H1 (cell line): ENCODE results near the gene FRMPD2. TPM values are rescaled to one million over a fixed set of nuclear protein-coding genes. Genes with fewer than 3 reads are reported as not detected.

Source experiments
- CHD2 ChIP-seq: IDR thresholded peaks from 2 replicates; pipeline ENCODE4 v1.6.1; 2012; ENCODE audit warnings: low read length, improper control_type of control experiment
- CHD7 ChIP-seq: fragments of 300-600 bp; sonication (generic); IDR thresholded peaks from 2 replicates; pipeline ENCODE4 v1.7.1; 2012; ENCODE audit warnings: low read length, moderate library complexity, mild to moderate bottlenecking, inconsistent platforms; ENCODE audit not compliant: insufficient replicate concordance
- CTBP2 ChIP-seq: IDR thresholded peaks from 2 replicates; pipeline ENCODE4 v1.7.0; 2011; ENCODE audit warnings: borderline replicate concordance, mild to moderate bottlenecking, moderate library complexity, mixed read lengths, low read length; ENCODE audit not compliant: insufficient read depth, insufficient read length
- GTF2F1 ChIP-seq: IDR thresholded peaks from 2 replicates; pipeline ENCODE4 v1.6.1; 2012; ENCODE audit warnings: low read depth, low read length, improper control_type of control experiment, borderline replicate concordance
- POLR2A ChIP-seq, 2 experiments: IDR thresholded peaks; 1 replicate in 1 of 2; 2 replicates in 1 of 2; pipeline ENCODE4 v1.6.1; 2011; ENCODE audit warnings: low read depth in 2 of 2, low read length in 2 of 2, mild to moderate bottlenecking in 2 of 2; ENCODE audit errors: control extremely low read depth in 1 of 2
- SIRT6 ChIP-seq: IDR thresholded peaks from one replicate; pipeline ENCODE4 v1.7.1; 2012; ENCODE audit warnings: low read length, inconsistent platforms
- SP1 ChIP-seq: IDR thresholded peaks from 2 replicates; pipeline ENCODE4 v1.6.1; 2011; ENCODE audit warnings: low read depth, low read length
- TAF1 ChIP-seq: IDR thresholded peaks from 2 replicates; pipeline ENCODE4 v1.6.1; 2011; ENCODE audit warnings: mild to moderate bottlenecking, low read depth, low read length
- TAF7 ChIP-seq: optimal IDR thresholded peaks from 2 replicates; pipeline ENCODE3; 2011; ENCODE audit warnings: low read depth, mild to moderate bottlenecking, inconsistent platforms, low read length, moderate library complexity, borderline replicate concordance
- YY1 ChIP-seq: IDR thresholded peaks from 2 replicates; pipeline ENCODE4 v1.6.1; 2011; ENCODE audit warnings: low read depth, mild to moderate bottlenecking, low read length
- polyA plus RNA-seq, 7 experiments: library from polyadenylated mRNA; depleted of rRNA in 3 of 7; stranded (reverse) in 5 of 7; unstranded in 2 of 7; fragments of >200 nt in 5 of 7; fragments of 200-250 nt in 2 of 7; gene quantifications; 1 replicate in 5 of 7; 2 replicates in 1 of 7; 4 replicates in 1 of 7; pipeline versions ENCODE4 v1.2.1 to v1.2.3, GENCODE V29; 2011 to 2013; ENCODE audit warnings: missing spikeins in 2 of 7, mixed read lengths in 2 of 7
- total RNA-seq: library from RNA; stranded (reverse); fragmentation: NEBNext Ultra II Directional; extraction: Animal tissue kit (Norgen Biotek cat#: 25700); gene quantifications from 2 replicates; pipeline ENCODE4 v1.2.1, GENCODE V29; 2021

FRMPD2 gene
- total and polyA plus RNA-seq, 2 of the 8 experiments (the other 6 are each of a cell fraction or from before 2014, with no cell fraction given), result 0.07 to 0.47 TPM

- TF ChIP-seq TAF7 (no peak), POLR2A (IDR thresholded peaks at IDR 0.05; ENCODE audit: control extremely low read depth in 1 of 2, low read depth in 2 of 2, low read length in 2 of 2) (no peak), TAF1 (no peak), GTF2F1 (no peak), SP1 (no peak), YY1 (no peak), CTBP2 (no peak), CHD7 (no peak), CHD2 (no peak), SIRT6 (no peak)
Observed at GRCh38 chr10:48238826-48239520, 35.5 kb downstream of the FRMPD2 start (continued).
